Jurkat, Clone E6-1 (cell line): ENCODE measurements around the gene HAUS8. TPM values are rescaled to one million over a fixed set of nuclear protein-coding genes. Genes with fewer than 3 reads are reported as not detected.
"Not testable (repeated sequence)": the region's sequence is repeated elsewhere in the genome, so short reads cannot be mapped to it uniquely, and the experiment has no call there.

ENCODE experiments used
- DNase-seq: peaks from one replicate; pipeline ENCODE4 v3.0.0-alpha.2; 2011; ENCODE audit warnings: low read depth, low spot score
- H3K4me3 ChIP-seq: 2 replicates; pipeline ENCODE4 v1.5.1; 2011; ENCODE audit warnings: mild to moderate bottlenecking, low read length, control low read depth, moderate library complexity
- polyA plus RNA-seq: library from polyadenylated mRNA; unstranded; fragments of >200 nt; gene quantifications from one replicate; pipeline ENCODE4 v1.2.1, GENCODE V29; 2012; ENCODE audit warnings: missing spikeins; ENCODE audit not compliant: insufficient read length, insufficient read depth

The HAUS8 gene, protein sequence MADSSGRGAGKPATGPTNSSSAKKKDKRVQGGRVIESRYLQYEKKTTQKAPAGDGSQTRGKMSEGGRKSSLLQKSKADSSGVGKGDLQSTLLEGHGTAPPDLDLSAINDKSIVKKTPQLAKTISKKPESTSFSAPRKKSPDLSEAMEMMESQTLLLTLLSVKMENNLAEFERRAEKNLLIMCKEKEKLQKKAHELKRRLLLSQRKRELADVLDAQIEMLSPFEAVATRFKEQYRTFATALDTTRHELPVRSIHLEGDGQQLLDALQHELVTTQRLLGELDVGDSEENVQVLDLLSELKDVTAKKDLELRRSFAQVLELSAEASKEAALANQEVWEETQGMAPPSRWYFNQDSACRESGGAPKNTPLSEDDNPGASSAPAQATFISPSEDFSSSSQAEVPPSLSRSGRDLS
- polyA plus RNA-seq = 47.8 TPM

DNA sequence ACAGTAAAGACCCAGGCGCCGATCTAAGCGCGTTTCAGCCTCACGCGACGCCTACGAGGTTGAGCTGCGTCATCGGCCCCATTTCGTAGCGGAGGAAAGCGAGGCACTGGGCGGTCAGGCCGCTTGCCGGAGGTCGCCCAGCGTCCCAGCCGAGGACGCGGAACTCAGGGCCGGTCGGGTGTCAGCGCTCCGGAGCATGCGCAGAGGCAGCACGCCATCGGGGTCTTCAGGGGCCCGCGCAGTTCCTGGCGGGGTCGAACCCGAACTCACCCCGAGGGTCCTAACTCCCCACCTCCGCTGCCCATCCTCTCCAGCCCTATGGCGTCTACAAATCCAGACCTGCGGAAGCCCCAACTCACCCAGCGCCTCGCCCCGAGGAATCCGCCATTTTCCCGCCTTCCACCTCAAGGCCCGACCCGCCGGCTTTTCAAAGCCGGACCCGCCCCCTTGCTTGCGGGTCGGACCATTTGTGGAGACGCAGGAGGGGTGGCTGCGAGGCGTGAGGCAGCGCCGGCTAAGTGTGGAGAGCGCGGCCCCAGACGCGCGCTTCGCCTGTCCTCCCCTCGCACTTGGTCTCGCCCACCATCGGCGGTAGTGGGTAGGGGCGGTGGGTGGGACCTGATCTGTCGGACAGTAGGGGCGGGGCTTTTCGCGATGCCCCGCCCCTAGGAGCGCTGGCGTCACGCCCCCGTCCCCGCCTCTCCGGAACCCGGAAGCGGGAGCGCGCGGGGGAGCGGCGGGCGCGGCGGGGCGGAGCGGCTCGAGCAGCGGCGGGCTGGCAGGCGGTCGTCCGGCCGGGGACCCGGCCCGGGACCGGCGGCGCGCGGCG lies at the start of gene HAUS8, which contains the start of gene MYO9B:
Gene HAUS8, minus strand, starts transcription at position 418 of the 829 bp plus-strand sequence. Its CDS starts 30 bp downstream, at position 388.
Gene MYO9B, plus strand, starts transcription at position 743 of the 829 bp plus-strand sequence. CDS start 25,941 bp downstream, outside the sequence.
- peak; percentile 98 for DNase-seq
- H3K4me3 ChIP-seq = peak within 1 kb of the TSS; percentile 86

DNA sequence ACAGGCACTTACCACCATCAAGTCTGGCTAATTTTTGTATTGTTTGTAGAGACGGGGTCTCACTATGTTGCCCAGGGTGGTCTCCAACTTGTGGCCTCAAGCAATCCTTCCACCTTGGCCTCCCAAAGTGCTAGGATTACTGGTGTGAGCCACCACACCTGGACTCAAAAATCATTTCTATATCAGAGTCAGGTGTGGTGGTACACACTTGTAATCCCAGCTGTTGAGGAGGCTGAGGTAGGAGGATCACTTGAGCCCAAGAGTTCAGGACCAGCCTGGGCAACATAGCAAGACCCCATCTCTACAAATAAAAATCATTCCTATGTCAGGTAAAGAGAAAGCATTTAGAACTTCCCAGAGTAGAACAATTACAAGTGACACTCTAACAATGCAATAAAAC lies 48.8 kb upstream of the HAUS8 start:
- H3K4me3 ChIP-seq = no peak overlapping the region
- no peak for DNase-seq

DNA sequence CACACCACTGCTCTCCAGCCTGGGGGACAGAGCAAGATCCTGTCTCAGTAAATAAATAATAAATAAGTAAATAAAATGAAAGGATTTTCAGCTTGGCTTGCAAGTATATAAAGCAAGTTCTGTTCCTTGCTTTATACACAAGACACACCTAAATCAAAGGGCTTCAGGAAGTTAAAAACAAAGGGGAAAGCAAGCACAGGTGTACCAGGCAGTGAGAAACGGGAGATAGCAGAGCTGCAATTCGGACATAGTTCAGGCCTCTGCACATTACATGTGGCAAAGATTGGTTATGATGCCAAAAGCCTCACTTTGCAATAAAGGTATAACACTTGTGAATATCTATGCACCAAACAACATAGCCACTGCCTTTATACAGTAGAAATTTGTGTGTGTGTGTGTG lies 47.8 kb upstream of the HAUS8 start:
- H3K4me3 ChIP-seq = no peak overlapping the region
- DNase-seq = no peak

DNA sequence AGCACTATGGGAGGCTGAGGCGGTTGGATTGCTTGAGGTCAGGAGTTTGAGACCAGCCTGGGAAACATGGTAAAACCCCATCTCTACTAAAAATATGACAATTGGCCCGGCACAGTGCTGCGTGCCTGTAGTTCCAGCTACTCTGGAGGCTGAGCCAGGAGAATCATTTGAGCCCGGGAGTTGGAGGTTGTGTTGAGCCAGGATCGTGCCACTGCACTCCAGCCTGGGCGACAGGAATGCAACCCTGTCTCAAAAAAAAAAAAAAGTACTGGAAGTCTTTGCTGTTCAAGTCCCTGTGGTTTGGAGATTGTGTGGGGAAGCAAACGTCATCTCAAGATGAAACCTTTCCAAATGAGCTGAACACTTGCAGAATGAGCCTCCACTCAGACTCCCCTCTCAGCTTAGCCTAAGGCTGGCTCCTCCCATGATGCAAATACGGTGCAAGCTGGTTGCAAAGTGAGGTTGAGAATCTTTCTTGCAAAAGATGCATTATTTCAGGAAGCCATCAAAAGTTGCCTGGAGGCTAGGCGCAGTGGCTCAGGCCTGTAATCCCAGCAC lies 46.6 kb upstream of the HAUS8 start:
- H3K4me3 ChIP-seq = no peak overlapping the region
- DNase-seq = no peak

DNA sequence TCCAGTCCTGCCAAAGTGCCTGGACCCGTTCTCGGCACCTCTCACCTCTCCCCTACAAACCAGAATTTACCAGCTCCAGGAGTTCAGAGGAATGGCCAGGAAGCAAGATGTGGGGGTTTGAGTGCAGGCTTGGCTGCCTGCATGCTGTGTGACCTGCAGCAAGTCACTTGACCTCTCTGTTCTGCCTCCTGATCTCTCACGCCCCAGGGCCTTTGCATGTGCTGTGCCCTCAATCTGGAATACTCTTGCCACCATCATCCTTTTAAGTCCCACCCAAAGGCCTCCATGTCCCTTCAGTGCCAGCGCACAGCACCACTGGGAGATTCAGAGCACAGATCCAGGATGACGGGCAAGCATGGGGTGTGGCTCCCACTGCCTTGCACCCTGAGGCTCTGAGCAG lies 43.7 kb upstream of the HAUS8 start:
- no peak for DNase-seq
- H3K4me3 ChIP-seq = no peak overlapping the region

DNA sequence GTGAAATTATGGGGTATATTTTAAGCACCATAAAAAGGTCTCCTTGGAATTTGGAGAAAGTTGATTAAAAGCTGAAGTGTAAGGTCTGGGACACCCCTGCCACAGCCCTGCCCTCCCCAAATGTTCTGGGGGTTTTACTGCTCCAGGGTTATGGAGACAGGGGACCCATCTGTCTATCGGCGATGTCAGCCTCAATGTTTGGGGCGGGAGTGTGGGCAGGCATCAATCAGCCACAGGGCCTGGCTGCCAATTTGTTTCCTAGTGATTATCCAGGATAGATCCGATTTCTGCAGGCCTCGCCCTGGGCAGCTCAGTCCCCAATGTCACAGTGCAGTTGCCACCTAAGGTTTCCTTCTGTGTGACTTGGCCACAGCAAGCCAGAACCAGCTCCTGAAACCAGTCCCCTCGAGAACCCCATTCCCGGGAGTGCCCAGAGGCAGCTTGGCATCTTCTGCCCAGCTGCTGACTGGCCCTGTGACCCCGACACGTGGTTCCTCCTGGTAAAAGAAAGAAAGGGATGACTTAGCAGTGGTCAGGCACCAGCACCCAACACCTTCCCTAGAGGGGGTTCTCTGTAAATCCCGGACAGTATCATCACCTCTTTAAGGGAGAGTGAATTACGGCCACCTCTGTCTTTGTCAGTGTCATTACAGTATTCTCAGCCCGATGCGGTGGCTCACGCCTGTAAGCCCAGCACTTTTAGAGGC lies 41.9 kb upstream of the HAUS8 start:
- DNase-seq = no peak
- H3K4me3 ChIP-seq = no peak overlapping the region

DNA sequence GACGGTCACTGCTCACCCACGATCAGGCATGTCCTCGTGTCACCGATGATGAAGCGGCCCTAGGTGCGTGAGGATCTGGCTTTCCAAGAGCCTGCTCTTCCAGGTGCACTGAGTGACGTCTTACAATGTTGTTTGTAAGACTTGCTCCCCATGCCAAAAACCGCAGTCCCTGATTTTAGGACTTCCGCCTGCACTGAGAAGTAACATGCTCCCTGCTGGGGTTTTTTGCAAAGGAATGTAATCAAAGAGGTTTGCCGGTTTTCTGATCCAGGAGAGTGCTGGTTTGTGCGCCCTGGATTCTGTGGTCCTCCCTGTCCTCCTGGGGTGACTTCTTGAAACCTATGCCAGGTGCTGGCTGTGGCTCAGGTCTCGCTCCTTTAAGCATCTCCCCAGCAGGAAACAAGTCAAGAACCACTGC lies 39.2 kb upstream of the HAUS8 start:
- H3K4me3 ChIP-seq = no peak overlapping the region
- DNase-seq = no peak

DNA sequence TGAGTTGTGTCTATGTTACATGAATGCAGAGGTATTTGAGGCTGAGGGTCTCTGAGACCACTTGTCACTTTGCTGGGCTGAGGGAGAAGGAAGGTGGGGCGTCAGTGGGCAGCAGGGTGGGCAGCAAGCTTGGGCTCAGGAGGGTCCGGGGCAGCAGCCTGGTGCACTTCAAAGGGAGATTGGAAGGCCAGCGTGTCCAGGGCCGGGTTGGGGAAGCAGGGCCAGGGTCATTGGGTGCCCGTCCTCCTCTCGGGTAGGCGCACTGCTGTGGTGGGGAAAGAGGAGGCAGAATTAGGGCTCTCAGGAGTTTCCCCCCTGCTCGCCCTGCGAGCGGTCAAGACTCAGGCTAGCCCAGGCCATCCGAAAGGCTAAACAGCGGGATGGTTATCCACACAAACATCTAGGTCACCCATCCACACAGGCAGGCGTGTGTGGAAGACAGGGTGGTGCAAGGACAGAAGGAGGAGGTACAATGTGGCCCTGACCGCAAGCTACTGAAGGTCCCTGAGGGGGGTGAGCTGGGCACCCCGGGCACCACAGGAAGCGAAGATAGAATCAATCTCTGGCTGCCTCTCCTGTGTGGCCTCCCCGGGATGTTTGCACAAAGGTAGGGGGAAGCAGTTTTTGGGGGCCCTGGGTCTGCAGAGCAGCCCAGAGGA lies 38.0 kb upstream of the HAUS8 start:
- H3K4me3 ChIP-seq = no peak overlapping the region
- no peak for DNase-seq

DNA sequence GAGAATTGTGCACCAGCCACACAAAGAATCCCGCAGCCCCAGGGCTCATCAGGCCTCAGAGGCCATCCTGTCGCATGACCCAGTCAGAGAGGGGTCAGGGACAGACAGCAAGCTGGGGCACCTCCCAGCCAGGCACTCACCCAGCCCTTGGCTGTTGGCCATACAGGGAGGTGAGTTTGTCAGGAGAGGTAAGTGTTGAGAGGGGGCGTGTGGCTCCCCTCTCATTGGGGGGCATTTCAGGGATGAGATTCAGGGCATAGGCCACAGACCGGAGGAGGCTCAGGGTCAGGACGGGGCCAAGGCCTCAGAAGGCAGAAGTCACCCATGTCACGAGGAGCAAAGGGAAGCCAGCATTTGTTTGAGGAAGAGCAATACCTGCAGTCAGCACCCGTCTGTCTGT lies 37.4 kb upstream of the HAUS8 start:
- DNase-seq = no peak

DNA sequence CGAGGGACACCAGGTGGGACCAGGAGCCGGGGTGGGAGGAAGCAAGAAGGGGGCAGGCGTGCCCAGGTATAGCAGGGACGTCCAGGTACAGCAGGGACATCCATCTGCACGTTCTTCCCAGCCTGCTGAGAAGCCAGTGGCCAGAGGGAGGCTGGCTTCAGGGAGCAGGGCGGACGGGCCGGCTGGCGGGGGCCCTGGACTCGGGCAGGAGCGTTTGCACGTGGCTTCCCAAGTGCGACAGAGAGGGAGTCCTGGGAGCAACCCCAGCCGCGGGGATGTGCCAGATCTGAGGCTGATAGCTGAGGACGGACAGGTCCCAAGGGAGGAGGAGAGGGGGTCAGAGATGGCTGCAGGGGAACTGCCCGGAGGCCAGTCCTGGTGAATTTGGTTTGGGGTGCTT lies 37.0 kb upstream of the HAUS8 start:
- DNase-seq = no peak
- no peak overlapping the region for H3K4me3 ChIP-seq

More for the DNA sequence above, 37.4 kb upstream of the HAUS8 start:
- no peak overlapping the region for H3K4me3 ChIP-seq

DNA sequence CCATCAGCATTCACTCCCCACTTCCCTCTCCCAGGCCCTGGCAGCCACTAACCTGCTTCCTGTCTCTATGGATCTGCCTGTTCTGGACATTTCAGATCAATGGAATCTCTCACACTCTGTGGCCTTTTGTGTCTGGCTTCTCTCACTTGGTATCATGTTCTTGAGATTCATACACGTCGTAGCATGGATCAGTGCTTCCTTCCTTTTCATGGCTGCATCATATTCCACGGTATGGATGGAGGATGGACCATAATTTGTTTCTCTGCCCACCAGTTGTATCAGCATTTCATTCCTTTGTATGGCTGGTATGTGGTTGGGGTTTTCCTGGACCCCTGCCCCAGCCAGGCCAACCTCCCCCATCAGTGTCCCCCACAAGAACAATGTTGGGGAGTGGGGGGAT lies 36.5 kb upstream of the HAUS8 start:
- H3K4me3 ChIP-seq = no peak overlapping the region
- no peak for DNase-seq

DNA sequence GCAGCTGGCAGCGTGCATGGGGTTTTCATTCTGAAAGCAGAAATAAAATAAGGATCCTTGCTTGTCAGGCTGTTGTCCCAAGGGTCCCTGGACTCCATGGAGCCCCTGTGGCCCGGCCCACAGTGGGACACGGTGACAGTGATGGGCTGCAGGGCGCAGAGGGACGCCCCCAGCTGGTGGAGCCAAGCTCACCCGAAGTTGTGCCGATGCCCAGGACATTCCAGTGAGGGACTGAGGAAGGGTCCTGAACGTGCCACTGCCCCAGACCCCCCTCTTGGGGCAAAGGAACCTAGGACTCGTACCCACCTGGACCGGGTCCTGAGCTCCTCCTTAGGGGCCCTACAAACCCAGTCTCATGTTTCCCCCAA lies 35.3 kb upstream of the HAUS8 start:
- H3K4me3 ChIP-seq = no peak overlapping the region
- no peak for DNase-seq

DNA sequence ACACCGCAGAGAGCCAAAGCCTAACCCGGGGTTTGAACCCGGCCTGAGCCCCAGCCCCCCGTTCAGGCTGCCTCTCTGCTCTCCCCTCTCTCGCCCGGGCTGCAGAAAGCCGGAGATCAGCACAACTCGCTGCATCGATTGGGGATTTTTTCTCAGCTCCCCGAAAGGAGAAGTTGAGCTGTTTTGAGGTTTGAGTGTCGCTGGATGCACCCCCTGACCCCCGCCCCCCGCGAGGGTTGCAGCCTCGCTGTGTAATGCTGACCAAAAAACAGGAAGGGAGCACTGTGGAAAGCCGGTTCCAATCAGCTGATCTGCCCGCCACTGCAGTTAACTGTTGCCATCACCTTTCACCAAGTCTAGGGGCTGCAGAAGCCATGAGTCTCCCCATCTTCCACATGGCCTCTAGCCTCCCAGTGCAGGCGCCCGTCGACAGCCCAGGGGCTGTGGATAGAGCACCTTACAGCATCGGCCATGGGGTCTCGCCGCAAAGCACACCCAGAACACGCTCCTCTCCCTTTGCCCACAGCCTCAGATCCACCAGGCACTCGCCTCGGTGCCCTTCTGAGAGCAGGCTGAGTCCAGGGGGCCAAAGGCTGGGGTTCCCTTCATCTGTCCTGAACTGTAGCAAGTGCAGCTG lies 34.8 kb upstream of the HAUS8 start:
- H3K4me3 ChIP-seq = no peak overlapping the region
- no peak for DNase-seq

DNA sequence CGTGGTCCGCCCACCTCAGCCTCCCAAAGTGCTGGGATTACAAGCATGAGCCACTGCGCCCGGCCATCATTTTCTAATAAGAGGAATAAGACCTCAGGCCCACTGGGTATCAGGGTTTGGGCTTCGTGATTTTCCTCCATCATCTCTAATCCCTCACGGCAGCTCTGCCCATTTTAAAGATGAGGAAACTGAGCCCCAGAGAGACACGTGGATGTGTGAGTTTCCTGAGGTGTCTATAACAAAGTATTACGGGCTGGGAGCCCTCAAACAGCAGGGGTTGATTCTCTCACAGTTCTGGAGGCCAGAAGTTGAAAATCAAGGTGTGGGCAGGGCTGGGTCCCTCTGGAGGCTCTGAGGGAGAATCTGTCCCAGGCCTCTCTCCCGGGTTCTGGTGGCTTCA lies 34.0 kb upstream of the HAUS8 start:
- DNase-seq = no peak
- H3K4me3 ChIP-seq = no peak overlapping the region

DNA sequence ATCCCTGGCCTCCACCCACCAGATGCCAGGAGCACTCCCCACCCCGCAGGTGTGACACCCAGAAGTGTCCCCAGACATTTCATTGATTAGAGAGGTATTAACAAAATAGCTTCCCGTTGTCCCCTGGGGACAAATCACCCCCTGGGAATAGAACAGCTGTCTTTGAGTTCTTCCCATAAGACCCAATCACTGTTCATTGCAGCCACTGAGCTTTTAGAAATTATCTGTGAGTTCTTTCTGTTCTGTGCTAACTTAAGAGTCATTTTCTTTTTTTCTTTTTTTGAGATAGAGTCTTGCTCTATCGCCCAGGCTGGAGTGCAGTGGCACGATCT lies 33.2 kb upstream of the HAUS8 start:
- DNase-seq = no peak
- H3K4me3 ChIP-seq = no peak overlapping the region

DNA sequence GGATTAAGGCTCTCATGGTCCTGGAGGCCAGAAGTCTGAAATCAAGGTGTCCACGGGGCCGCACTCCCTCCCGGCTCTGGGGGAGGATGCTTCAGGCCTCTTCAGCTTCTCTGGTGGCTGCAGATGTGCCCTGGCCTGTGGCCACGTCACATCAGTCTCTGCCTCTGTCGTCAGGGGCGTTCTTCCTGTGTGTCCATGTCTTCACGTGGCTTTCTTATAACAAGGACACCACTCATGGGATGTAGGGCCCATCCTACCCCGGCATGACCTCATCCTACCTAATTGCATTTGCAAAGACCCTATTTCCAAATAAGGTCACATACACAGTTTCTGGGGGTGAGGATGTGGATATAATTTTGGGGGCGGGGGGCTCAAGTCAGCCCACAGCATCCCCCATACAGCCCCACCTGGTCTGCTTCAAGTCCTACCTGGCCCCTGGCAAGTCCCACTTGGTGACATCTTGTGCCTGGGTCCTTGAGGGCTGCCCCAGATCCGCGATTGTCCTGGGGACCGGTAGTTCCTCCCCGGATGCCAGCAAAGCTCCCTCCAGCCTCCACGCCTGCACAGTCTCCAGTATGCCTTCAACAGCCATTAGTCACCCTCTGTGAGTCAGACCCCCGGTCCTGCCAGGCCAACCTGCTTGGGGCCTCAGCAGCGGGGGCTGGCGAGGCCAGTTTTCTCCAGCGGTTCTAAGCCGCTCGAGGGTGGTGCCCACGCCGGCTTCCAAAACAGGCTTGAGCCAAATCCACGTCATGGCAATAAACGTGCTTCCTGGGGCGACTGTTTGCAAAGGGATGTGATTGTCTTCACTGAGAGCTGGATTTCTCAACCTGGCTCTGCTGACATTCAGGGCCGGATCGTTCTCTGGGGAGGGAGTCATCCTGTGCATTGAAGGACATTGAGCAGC lies 32.5 kb upstream of the HAUS8 start:
- DNase-seq = no peak

DNA sequence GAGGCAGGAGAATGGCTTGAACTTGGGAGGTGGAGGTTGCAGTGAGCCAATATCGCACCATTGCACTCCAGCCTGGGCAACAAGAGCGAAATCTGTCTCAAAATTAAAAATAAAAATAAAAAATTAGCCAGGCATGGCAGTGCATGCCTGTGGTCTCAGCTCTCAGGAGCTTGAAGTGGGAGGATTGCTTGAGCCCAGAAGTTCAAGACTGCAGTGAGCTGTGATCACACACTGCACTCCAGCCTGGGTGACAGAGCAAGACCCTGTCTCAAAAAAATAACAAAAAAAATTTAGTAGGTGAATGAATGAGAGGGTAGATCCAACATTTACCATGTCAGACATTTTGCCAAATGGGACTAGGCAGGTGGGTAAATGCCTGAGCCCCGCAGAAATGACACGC lies 31.7 kb upstream of the HAUS8 start:
- not testable (repeated sequence) for H3K4me3 ChIP-seq, DNase-seq

More for the DNA sequence above, 32.5 kb upstream of the HAUS8 start:
- no peak overlapping the region for H3K4me3 ChIP-seq
